ENCODE data around the gene VAT1L. TPM values are rescaled to one million over a fixed set of nuclear protein-coding genes. Genes with fewer than 3 reads are reported as not detected.

VAT1L gene
- total RNA-seq, 2 donors from 2014 or later: 0.53 to 4.1 TPM

- 94% methylated on average over 2 of the region's 3 CpGs; no CpG with 5 or more reads in 1 of the 2 experiments for WGBS, 2 experiments (ENCODE audit: insufficient coverage in 1 of 2, insufficient read length in 1 of 2)
- Histone ChIP-seq H3K9me3 (ENCODE audit: control insufficient read depth, low read length) (peaks cover 6% of the 10 kb centered on the region), H3K4me1 (ENCODE audit: control insufficient read depth, insufficient read depth, low read length) (no peaks in the 10 kb centered on the region), H3K36me3 (ENCODE audit: control insufficient read depth, insufficient read depth, low read length) (no peaks in the 10 kb centered on the region), H3K4me3 (ENCODE audit: low read length) (no peak overlapping the region), H3K27me3 (ENCODE audit: control insufficient read depth, insufficient read depth, low read length, poor library complexity, severe bottlenecking) (no peaks in the 10 kb centered on the region), H3K9ac (ENCODE audit: extremely low read depth, low read length, poor library complexity, severe bottlenecking) (no peak overlapping the region), H3K27ac (ENCODE audit: low read depth, low read length) (no peak overlapping the region)
- Mint-ChIP-seq H3K27me3 (ENCODE audit: insufficient read depth) (peaks cover 2% of the 10 kb centered on the region), H3K4me1 (peaks cover 11% of the 10 kb centered on the region), H3K4me3 (no peak overlapping the region), H3K36me3 (ENCODE audit: low read depth) (no peaks in the 10 kb centered on the region), H3K9me3 (no peaks in the 10 kb centered on the region), H3K27ac (no peak overlapping the region)
- no peak for DNase-seq
- TF ChIP-seq CTCF (conservative IDR thresholded peaks at IDR 0.05): no peak
Measured at GRCh38 chr16:77985111-77985510, 196.7 kb downstream of the VAT1L start.

- TF ChIP-seq CTCF (conservative IDR thresholded peaks at IDR 0.05): no peak
- Histone ChIP-seq H3K36me3 (ENCODE audit: control insufficient read depth, insufficient read depth, low read length) (no peaks in the 10 kb centered on the region), H3K4me3 (ENCODE audit: low read length) (no peak overlapping the region), H3K4me1 (ENCODE audit: control insufficient read depth, insufficient read depth, low read length) (no peaks in the 10 kb centered on the region), H3K27me3 (ENCODE audit: control insufficient read depth, insufficient read depth, low read length, poor library complexity, severe bottlenecking) (no peaks in the 10 kb centered on the region), H3K9me3 (ENCODE audit: control insufficient read depth, low read length) (peaks cover 11% of the 10 kb centered on the region), H3K9ac (ENCODE audit: extremely low read depth, low read length, poor library complexity, severe bottlenecking) (no peak overlapping the region), H3K27ac (ENCODE audit: low read depth, low read length) (no peak overlapping the region)
- no peaks in the 10 kb centered on the region for H3K36me3 Mint-ChIP-seq (ENCODE audit: low read depth)
- peaks cover 19% of the 10 kb centered on the region for H3K4me1 Mint-ChIP-seq
- H3K27ac Mint-ChIP-seq: no peak overlapping the region
- H3K4me3 Mint-ChIP-seq: no peak overlapping the region
- H3K27me3 Mint-ChIP-seq (ENCODE audit: insufficient read depth): peaks cover 2% of the 10 kb centered on the region
- 91 to 99% methylated on average over 7 of the region's 7 CpGs for WGBS, 2 experiments (ENCODE audit: insufficient coverage in 1 of 2, insufficient read length in 1 of 2)
- no peak for DNase-seq
- H3K9me3 Mint-ChIP-seq: no peaks in the 10 kb centered on the region
Measured at GRCh38 chr16:77986011-77986740, 197.8 kb downstream of the VAT1L start.

- H3K27ac Mint-ChIP-seq: no peak overlapping the region
- no peak for DNase-seq
- no peaks in the 10 kb centered on the region for H3K9me3 Mint-ChIP-seq
- H3K4me1 Mint-ChIP-seq: peaks cover 31% of the 10 kb centered on the region
- H3K4me3 Mint-ChIP-seq: no peak overlapping the region
- no peaks in the 10 kb centered on the region for H3K36me3 ChIP-seq (ENCODE audit: control insufficient read depth, insufficient read depth, low read length)
- no peaks in the 10 kb centered on the region for H3K36me3 Mint-ChIP-seq (ENCODE audit: low read depth)
- H3K4me3 ChIP-seq (ENCODE audit: low read length): no peak overlapping the region
- H3K9me3 ChIP-seq (ENCODE audit: control insufficient read depth, low read length): peaks cover 21% of the 10 kb centered on the region
- H3K27ac ChIP-seq (ENCODE audit: low read depth, low read length): no peak overlapping the region
- no peak overlapping the region for H3K9ac ChIP-seq (ENCODE audit: extremely low read depth, low read length, poor library complexity, severe bottlenecking)
- no peaks in the 10 kb centered on the region for H3K4me1 ChIP-seq (ENCODE audit: control insufficient read depth, insufficient read depth, low read length)
- WGBS, 2 experiments (ENCODE audit: insufficient coverage in 1 of 2, insufficient read length in 1 of 2): 96% methylated on average over 2 of the region's 2 CpGs; no CpG with 5 or more reads in 1 of the 2 experiments
- H3K27me3 Mint-ChIP-seq (ENCODE audit: insufficient read depth): peaks cover 2% of the 10 kb centered on the region
- no peak for TF ChIP-seq CTCF (conservative IDR thresholded peaks at IDR 0.05)
- H3K27me3 ChIP-seq (ENCODE audit: control insufficient read depth, insufficient read depth, low read length, poor library complexity, severe bottlenecking): no peaks in the 10 kb centered on the region
Measured at GRCh38 chr16:77987810-77988209, 199.4 kb downstream of the VAT1L start.

Data from endodermal cell (in vitro differentiated cells).